IMR-90 (cell line): Measurements from ENCODE around the gene PRKRA.

Experiments
- CEBPB ChIP-seq: IDR thresholded peaks from 2 replicates; pipeline ENCODE4 v1.6.1; 2012; ENCODE audit warnings: low read depth, low read length, improper control_type of control experiment
- CHD1 ChIP-seq: IDR thresholded peaks from 2 replicates; pipeline ENCODE4 v1.6.1; 2012; ENCODE audit warnings: low read depth, low read length, improper control_type of control experiment
- CTCF ChIP-seq: conservative IDR thresholded peaks from 2 replicates; pipeline ENCODE4 v1.5.1; 2012; ENCODE audit warnings: mild to moderate bottlenecking, low read depth, low read length, improper control_type of control experiment
- FOS ChIP-seq: fragments of 150-350 bp; IDR thresholded peaks from 2 replicates; pipeline ENCODE4 v1.6.1; 2016; ENCODE audit warnings: low read depth, low read length
- POLR2A ChIP-seq: IDR thresholded peaks from 2 replicates; pipeline ENCODE4 v1.6.1; 2012; ENCODE audit warnings: mild to moderate bottlenecking, low read depth, low read length
- RAD21 ChIP-seq: IDR thresholded peaks from 2 replicates; pipeline ENCODE4 v1.6.1; 2012; ENCODE audit warnings: low read length, improper control_type of control experiment
- RFX5 ChIP-seq: IDR thresholded peaks from 2 replicates; pipeline ENCODE4 v1.8.0; 2012; ENCODE audit warnings: low read depth, mild to moderate bottlenecking, low read length, moderate library complexity

DNA sequence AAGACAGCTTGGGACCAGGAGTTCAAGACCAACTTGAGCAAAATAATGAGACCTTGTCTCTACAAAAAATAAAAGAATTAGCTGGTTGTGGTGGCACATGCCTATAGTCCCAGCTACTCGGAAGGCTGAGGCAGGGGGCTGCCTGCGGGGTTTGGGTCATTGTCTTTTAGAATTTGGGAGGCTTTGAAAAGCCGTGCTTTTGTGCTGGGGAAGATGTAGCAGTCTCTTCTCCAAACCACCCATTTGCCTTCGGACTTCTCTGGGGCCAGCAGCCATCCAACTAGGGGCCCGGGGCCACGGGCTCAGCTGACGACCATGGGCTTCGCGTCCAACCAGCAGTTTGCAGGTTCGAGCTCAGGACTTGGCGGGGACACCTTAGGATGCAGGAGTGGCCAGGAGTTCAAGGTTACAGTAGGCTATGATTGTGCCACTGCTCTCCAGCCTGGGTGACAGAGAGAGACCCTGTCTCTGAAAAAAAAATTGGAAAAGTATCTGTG lies 6.5 kb upstream of the PRKRA start:
- no peak for TF ChIP-seq RFX5
- TF ChIP-seq CTCF: no peak
- TF ChIP-seq CHD1: no peak
- no peak for TF ChIP-seq POLR2A
- TF ChIP-seq FOS: no peak
- TF ChIP-seq RAD21: no peak
- no peak for TF ChIP-seq CEBPB
